GM03348 (cell line): ENCODE measurements around the gene KRT4.

Experiments used
- DNase-seq: peaks from one replicate; pipeline ENCODE4 v3.0.0; 2012; ENCODE audit warnings: low spot score

The KRT4 gene

DNA sequence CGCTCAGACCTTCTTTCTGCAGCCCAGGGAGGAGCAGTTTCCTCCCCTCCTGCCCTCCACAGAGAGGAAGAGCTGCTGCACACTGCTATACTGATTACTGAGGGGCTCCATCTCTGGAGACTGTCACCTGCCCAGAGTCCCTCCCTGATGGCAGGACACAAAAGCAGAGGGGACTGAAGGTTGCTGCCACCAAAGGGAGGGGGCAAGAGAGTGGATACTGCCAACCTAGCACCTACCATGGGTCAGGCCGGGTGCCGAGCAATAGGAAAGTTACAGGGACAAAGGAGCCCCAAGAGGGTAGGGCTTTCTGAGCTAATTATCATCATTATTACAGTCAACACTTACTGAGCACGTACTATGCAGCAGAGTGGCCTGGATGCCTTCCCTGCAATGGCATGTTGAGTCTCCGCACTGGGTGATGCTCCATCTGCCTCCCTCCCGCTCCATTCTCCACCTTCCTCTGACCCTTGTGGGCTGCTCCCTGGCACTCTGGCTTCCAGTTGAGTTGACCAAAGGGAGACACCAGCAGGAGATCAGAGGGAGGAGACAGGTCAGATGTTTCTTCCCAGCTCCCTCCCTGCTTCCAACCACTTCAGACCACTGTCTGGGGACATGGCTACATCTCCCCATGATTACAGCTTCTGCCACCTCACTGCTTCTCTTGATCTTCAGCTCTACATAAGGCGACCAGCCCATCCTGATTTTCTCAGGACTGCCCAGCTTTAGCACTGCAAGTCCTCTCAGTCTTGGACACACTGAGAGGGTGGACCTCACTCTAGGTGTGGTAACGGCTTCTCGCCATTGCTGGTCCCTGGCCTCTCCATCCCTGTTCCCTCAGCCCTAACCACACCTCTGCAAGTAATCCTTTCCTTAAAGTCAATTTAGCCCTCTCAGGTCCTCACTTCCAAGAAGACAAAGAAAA lies 22.8 kb upstream of the KRT4 start:
- no peak for DNase-seq

DNA sequence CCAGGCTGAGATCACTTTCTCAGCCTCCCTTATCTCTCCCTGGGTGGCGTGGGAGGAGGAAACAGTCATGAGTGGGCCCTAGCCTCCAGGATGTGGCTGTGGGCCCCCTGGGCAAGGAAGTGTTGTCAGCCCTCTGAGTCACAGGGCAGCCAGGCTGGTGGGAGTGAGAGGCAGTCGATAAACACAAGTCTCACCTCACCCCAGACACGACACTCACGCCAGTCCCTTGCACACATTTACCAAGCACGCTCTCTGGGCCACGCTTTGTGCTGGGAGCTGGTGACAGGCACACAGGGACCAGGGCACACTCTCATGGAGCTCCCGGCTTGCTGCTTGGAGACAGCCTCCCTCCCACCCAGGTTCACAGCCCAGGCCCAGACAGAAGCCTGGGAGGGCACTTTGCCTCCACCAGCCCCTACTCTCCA lies 22.1 kb upstream of the KRT4 start:
- peak; percentile 61 for DNase-seq

DNA sequence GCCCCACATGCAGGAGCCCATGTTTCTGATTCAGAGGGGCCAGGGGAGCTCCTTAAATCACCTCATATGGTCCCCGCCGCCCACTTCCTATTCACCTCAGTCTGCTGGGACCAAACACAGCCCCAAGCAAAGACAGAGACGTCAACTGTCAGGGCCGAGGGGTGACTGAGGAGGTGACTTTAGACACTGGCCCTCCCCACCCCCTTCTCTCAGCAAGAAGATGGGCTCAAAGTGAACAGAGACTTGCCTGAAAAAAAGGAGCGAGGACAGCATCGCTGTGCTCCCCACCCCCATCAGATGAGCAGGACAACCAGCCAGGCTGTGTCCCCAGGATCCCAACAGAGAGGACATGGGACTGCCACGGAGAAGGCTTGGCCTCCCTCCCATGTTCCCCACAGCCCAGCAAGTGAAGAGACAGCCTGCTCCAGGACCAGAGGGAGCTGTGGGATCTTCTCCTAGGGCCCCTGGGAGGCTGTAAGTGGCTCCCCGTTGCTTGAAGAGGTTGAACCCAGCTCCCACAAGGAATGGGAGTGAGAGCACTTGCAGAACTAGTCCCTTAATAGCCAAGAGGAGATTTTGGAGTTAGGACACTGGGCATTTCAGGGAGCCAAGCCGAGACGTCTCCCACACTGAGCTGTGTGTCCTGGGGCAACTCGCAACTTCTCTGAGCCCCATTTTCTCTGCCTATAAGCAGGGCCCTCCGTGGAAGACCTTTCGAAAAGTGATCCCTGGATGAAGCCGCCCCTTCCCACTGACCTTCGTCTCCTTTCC lies 21.5 kb upstream of the KRT4 start:
- no peak for DNase-seq

DNA sequence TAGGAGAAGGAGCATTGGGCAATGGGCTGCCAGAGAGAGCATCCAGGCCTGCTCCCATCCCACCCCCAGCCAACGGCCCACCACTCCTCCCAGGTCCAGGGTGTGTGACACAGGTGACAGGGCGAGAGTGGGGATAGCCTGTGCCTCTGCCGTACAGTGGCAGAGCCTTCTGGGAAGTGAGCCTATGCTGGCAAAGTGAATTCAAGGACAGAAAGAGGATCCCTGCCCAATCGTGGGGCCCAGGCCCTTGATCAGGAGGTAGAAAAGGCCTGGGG lies 20.7 kb upstream of the KRT4 start:
- DNase-seq, result no peak

DNA sequence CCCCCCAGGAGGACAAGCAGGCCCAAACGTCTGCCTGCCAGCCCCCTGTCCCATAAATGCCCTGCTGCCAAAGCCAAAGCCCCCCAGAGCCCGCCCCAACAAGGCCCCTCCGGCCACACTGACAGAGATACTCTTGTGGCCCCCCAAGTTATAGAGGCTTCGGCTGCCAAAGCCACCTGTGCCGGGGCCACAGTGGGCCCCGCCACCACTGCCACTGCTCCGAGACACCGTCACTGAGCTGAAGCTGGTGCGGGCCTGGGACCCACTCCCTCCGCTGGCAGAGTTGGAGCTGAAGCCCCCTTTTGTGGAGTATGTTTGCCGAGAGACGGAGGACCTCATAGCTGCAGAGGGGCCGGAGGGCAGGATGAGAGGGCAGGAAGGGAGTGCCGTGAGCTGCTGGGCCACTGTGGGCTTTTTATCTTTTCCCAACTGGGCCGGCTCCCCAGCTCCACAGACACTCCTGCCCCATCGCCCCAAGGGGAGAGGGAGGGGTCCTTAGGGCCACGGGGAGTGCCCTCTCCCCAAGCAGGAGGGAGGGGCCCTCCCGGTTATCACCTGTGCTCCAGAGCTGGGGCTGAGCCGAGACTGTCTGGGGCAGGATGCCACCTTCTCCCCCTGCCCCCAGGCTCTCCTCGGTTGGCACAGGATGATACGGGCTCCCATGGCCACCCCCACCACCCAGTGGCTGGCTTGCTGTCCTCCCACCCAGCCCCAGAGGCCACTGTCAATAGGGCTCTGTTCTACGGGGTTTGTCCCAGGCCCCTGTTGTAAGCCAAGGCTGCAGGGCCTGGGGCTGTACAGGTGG lies 20.2 kb upstream of the KRT4 start, which contains the start of gene KRT79:
TSS of gene KRT79 (minus strand) at position 390 of the 805 bp plus-strand sequence. CDS start at position 339, 51 bp downstream.
- no peak for DNase-seq

DNA sequence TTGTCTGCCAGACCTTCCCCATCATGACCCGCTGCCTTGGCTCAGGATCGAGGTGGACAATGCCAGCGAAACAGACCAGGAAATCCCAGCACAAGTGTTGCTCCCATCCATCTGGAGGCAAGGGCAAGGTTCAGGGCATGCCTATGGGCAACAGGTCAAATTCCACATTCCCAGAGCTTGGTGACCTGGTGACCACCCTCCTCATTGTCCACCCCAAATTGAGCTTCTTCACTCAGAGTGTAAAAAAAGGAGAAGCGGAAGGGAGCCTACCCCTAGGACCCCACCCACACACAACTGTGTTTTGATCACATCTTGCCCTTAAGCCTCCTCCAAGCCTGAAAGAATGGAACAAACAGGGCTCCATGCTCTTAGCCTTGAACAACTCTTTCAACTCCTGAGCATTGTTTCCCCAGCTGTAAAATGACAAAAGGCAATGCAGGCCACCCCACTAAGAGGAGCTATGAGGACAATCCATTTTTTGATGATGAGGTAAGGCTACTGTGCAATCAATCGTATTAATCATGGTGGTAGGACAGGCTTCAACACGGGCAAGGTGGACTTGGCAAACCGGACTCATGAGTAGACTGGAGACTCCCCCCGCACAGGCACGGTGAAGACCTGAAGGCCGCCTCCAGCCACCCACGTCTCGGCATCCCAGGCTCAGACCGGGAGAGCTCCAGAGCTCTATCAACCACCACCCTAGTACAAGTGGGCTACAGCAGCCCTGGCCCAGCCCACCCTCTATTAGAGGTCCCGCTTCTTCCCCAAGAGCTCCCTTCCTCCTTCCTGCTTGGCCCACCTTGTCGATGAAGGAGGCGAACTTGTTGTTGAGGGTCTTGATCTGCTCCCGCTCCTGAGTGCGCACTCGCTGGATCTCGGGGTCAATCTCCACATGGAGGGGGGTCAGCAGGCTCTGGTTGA lies 19.3 kb upstream of the KRT4 start:
- DNase-seq, result no peak

DNA sequence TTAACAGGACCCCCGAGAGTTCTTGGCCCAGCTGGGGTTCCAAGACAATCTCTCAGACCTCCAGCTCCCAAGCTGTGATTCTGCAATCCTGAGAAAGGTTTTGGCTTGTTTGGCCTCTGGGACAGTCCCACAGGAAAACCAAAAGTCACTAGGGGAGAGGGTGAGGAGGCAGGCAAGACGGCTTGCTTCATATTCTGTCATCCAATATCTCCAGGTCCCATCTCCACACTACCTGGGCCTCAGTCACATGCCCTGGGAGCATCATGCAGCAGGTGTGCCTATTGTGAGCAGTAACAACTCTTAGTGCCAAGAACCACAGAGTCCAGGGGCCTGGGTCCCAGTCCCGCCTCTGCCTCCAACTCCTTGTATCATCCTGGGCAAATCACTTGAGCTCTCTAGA lies 18.5 kb upstream of the KRT4 start:
- no peak for DNase-seq

DNA sequence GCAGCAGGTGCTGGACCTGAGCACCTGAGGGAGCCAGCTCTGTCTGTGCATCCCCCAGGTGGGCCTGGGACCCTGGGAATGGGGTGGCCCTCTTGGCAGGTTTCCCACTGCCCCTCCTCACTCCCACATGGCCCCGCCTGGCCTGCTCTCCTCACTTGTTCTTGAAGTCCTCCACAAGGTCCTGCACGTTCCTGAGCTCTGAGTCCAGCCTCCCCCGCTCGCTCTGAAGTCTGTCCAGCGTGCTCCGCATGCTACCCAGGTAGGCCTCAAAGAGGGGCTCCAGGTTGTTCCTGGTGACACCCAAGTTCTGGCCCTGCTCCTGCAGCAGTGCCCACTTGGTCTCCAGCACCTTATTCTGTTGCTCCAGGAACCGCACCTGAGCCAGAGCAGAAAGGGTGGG lies 17.3 kb upstream of the KRT4 start:
- no peak for DNase-seq

DNA sequence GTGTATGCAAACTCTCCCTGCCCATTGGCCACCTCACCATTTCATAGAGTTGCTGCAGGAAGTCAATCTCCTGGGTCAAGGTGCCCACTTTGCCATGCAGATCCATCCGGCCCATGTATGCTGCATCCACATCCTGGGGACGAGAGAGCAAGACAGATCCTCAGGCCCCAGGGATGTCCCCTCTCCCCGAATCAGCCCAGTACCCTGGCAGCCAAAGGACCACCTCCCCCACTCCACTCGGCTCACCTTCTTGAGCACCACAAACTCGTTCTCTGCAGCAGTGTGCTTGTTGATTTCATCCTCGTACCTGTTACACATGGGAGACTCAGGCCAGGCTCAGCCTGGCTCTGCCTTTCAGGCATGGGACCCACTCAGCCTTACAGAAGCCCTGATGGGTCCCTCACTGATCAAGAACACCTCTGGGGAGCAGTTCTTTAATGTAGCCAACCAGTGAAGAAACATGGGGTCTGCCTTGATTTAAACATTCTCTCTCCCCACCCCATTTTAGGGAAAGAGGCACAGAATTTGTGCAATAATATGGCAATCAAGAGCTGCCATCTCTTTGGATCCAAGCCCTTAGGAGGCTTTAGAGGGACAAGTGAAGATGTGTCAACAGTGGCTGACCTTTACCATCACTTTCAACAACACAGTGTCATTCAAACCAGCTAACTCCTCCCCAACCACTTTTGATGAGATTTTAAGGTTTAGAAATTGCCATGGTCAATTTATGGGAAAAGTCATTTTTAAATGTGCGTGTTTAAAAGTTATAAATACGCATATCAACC lies 16.3 kb upstream of the KRT4 start:
- no peak for DNase-seq

DNA sequence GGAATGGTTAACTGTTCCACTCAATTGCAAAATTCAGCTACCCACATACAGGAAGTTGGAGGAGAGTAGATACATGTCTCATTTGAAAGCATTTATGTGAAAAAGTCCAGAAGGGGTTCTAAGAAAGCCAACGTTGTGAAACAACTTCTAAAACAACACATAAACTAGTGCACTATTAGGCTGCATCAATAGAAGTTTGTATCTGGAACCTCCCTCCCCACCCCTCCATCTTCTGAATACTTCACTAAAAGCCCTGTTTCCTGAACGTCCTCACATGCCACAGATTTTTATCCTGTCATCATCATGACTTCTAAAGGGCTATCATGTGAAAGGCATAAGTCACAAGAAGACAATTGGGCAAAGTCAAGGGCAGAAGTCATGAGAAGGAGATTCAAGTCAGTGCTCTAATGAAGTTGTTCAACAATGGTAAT lies 14.7 kb upstream of the KRT4 start:
- no peak for DNase-seq

DNA sequence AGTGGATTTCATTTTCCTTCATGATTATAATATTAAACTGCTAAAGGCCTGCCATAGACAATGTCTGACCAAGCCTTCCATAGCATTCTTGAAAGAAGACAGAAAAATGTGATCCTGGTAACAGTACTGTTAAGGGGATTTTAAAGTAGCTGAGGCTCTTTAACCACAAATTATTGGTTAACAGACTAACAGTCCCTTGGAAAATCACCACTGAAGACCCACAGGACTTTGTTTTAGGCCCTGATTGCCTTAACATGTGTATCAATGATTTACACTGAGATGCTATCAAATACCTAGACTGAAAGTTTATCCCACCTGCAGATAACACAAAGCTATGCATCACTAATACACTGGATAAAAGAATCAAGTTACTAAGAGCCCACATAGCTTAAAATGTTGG lies 14.2 kb upstream of the KRT4 start:
- DNase-seq, result no peak

DNA sequence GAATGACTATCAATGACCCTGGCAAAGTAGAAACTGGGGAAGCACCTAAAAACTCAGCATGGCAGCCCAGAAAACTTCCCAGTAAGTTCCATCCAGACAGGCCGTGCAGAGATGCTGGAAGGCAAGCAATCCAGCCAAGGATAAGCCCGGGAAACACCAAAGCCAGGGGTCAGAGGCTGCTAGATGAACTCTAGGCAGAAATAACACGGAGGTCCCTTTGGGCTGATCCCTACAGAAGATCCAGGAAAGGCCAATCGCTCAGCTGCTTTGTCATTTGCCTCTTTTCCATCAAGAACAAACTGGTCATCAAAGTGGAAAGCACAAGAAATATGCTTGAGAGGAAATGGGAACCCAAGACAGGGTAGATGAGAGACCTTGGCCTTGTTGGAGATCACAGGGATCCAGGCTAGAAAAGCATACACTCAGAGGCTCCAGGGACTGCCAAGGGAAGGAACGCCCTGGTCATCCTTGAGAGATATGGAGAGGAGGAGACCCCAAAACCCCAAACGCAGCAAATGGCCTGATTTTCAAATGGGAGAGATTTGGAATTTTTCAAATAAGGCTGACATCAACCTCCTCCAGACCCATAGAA lies 13.7 kb upstream of the KRT4 start:
- DNase-seq, result no peak

DNA sequence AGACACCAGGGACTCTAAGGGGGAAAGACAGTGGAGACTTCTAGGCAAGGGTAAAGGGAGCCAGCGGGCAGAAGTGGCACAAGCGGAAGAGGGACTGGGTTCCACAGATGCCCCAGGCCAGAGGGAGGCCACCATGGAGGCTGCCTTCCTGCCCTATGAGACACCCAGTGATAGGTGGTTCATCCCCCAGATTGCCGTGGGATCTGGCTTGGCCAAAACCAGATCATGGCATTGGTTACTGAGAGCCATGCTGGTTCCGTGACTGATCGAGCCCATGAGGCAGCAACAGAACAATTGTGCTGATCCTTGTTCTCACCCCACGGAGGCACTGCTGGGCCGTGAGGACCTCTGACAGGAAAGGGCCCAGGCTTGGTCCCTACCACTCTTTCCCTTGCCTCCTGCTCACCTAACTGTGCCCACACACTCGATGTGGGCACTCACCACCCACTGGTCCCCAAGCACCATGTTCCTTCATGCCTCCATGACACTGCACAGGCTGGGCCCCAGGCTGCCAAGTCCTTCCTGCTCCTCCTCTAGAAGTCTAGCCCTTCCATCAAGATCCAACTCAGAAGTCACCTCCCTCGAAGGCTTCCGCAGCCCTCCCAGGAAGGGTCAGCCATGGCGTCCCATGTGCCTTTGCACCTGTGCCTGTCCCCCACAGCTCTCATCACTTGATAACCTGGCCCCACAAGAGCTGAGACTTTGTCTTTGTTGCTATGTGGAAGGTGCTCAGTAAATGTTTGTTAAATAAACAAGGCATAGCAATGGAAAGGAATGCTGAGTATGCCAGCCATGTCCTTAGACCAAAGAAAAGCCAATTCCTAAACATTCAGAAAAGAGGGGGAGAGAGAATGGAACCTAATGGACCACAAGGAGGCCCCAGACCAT lies 12.9 kb upstream of the KRT4 start:
- DNase-seq, result no peak

DNA sequence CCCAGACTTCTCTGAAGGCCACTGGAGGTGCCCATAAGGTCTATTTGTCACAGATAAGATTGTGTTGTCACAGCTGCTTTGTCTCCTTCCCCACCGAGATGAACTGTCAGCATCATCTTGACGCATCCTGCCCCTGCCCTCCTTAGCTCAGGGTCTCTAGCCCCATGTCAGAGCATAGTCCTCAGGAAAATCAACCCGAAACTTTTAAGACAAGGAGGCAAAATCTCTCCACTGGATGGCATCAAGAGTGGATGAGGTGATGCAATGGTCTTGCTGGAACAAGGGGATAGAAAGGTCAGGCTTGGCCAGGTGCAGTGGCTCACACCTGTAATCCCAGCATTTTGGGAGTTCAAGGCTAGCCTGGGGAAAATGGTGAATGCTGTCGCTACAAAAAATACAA lies 12.0 kb upstream of the KRT4 start:
- no peak for DNase-seq

DNA sequence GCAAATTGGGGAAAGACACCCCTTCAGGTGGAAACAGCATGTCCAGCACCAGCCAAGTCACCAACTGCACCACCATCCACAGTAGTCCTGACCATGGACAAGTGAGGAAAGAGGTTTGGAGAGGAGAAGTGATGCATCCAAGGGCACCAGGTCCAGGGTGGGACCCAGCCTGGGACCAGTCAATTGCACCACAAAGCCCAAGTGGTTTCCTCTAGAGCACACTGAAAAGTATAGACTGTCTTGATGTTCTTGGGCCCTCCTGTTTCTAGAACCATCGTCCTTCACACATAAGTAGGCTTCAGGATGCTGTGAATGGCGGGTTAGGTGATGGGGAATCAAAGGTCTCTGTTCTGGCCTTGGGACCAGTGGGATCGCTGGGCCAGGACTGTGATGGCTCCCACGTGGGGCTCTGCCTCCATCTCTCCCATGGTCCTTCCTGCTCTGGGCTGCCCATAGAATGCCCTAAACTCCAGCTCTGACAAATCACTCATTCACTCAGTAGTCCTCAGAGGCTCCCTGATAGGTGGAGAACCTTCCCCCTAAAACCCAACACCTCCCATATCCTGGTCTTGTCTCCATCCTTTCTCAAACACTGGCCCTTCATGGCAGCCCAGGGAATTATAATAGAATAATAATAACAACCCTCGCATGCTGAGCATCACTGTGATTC lies 11.0 kb upstream of the KRT4 start:
- DNase-seq, result no peak

DNA sequence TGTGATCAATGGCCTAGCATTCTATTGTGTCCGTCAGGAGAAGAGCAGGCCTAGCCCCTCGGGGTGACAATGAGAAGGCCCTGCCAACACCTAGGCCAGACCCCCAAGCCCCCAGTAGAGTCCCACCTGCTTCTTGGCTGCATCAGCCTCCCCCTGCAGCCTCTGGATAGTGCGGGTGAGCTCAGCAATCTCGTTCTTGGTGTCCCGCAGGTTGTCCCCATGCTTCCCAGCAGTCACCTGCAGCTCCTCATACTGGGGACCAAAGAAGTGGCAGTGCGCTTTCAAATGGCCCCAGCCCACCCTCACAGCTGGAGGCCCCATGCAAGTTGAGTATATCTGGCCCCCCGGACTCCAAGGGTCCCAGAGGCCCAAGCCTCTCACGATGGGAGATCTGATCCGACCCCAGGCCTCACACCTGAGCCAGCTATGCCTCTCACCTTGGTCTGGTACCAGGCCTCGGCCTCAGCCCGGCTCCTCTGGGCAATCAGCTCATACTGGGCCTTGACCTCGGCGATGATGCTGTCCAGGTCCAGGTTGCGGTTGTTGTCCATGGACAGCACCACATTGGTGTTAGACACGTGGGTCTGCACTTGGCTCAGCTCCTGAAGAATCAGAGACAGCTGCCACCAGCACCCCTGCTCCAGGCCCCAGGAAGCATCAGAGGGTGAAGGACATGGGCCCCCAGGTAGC lies 10.0 kb upstream of the KRT4 start:
- DNase-seq, result no peak

DNA sequence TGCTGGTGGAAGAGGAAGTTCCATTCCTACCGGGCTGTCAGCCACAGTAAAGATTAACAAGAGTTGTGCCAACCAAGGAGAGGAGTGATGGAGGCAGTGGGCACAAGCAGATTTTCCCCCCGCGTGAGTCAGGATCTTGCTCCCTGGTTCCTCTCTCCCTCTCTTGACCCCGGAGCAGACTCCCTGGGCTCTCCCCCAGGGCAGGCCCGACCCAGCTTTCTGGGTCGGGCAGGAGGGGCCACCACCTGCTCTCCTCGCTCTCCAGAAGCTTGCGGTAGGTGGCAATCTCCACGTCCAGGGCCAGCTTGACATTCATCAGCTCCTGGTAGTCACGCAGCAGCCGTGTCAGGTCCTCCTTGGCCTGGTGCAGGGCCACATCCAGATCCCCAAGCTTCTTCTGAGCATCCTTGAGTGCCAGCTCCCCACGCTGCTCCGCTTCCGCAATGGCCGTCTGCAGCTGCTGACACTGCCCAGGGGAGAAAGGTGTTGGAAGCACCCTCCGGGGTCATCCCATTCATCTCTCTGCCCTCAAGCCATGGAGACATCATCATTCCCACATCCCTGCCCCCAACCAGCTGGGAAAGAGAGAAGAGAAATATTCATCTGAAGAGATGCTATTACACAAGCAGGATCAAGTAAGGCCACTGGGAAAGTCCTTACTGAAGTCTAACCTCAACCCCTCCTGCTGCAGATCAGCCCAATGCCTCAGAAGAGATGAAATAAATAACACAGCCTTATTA lies 9.0 kb upstream of the KRT4 start:
- no peak for DNase-seq
